ENCODE data around the gene LATS2.
A peak's percentile ranks its signal among the peaks of the same experiment; 100 is the strongest.

LATS2 gene

GRCh38 chr13:20994441-20994821, 67.0 kb downstream of the LATS2 start:
- no peak for TF ChIP-seq CTCF (IDR thresholded peaks at IDR 0.05; ENCODE audit: low read depth, low read length, missing control alignments)
- in situ Hi-C loops (cut with HindIII; ENCODE audit: low sequenced_read_pairs): no loop called here
- DNase-seq (ENCODE audit: low read depth): no peak
- H3K4me3 ChIP-seq (ENCODE audit: low read depth, low read length): no peak overlapping the region

GRCh38 chr13:20993661-20994440, 67.5 kb downstream of the LATS2 start:
- TF ChIP-seq CTCF (IDR thresholded peaks at IDR 0.05; ENCODE audit: low read depth, low read length, missing control alignments): no peak
- in situ Hi-C loops (cut with HindIII; ENCODE audit: low sequenced_read_pairs): no loop called here
- H3K4me3 ChIP-seq (ENCODE audit: low read depth, low read length): no peak overlapping the region
- DNase-seq (ENCODE audit: low read depth): peak; percentile 67

- TF ChIP-seq CTCF (IDR thresholded peaks at IDR 0.05; ENCODE audit: low read depth, low read length, missing control alignments): no peak
- in situ Hi-C loops (cut with HindIII; ENCODE audit: low sequenced_read_pairs): no loop called here
- H3K4me3 ChIP-seq (ENCODE audit: low read depth, low read length): no peak overlapping the region
- DNase-seq (ENCODE audit: low read depth): no peak
Measured at GRCh38 chr13:20993211-20993610, 68.2 kb downstream of the LATS2 start.

GRCh38 chr13:20991741-20992520, 69.5 kb downstream of the LATS2 start:
- no peak for DNase-seq (ENCODE audit: low read depth)
- in situ Hi-C loops (cut with HindIII; ENCODE audit: low sequenced_read_pairs): no loop called here
- no peak overlapping the region for H3K4me3 ChIP-seq (ENCODE audit: low read depth, low read length)
- TF ChIP-seq CTCF (IDR thresholded peaks at IDR 0.05; ENCODE audit: low read depth, low read length, missing control alignments): no peak

- in situ Hi-C loops (cut with HindIII; ENCODE audit: low sequenced_read_pairs): no loop called here
- H3K4me3 ChIP-seq (ENCODE audit: low read depth, low read length): no peak overlapping the region
- no peak for TF ChIP-seq CTCF (IDR thresholded peaks at IDR 0.05; ENCODE audit: low read depth, low read length, missing control alignments)
- DNase-seq (ENCODE audit: low read depth): no peak
Measured at GRCh38 chr13:20990910-20991525, 70.4 kb downstream of the LATS2 start.

GRCh38 chr13:20989656-20990321, 71.6 kb downstream of the LATS2 start:
- in situ Hi-C loops (cut with HindIII; ENCODE audit: low sequenced_read_pairs): no loop called here

More at GRCh38 chr13:20989656-20990321, 71.6 kb downstream of the LATS2 start:
- DNase-seq (ENCODE audit: low read depth): no peak
- no peak for TF ChIP-seq CTCF (IDR thresholded peaks at IDR 0.05; ENCODE audit: low read depth, low read length, missing control alignments)
- H3K4me3 ChIP-seq (ENCODE audit: low read depth, low read length): no peak overlapping the region

Data from astrocyte of the cerebellum (primary cell).